HCT116 (cell line): ENCODE measurements around the gene SLC22A6. TPM values are rescaled to one million over a fixed set of nuclear protein-coding genes. Genes with fewer than 3 reads are reported as not detected.

Experiments
- ATAC-seq: fragments of 200-7000 bp; cut with Tn5 transposase; 2 replicates; pipeline ENCODE4 v1.9.1; 2020; ENCODE audit warnings: mild to moderate bottlenecking, moderate library complexity
- BruUV-seq: library from RNA; stranded (reverse); fragments of 400-500 nt; replicated peaks from 2 replicates; lab custom pipeline; 2021; lab: Mats Ljungman, UMichigan
- CTCF ChIA-PET: fragments of 300-600 bp; sonication (Branson Sonifier 250); formaldehyde crosslinking; loops from one replicate; lab custom pipeline; 2021; ENCODE audit warnings: antibody characterized with exemption; lab: Charles Lee
- POLR2A ChIA-PET: fragments of 300-600, 350-600 bp; sonication (Branson Sonifier 250); formaldehyde crosslinking; loops from one replicate; lab custom pipeline; 2021; ENCODE audit warnings: antibody characterized with exemption; lab: Charles Lee
- RAD21 ChIA-PET, 2 experiments: fragments of 300-600 bp; sonication (Branson Sonifier 250); formaldehyde crosslinking; loops; one replicate each; lab custom pipeline; 2023; ENCODE audit warnings: low total read pairs in 2 of 2; ENCODE audit not compliant: uncharacterized antibody in 2 of 2, unreplicated experiment in 2 of 2, low non-redundant PET in 1 of 2; lab: Charles Lee
- DNase-seq: peaks from one replicate; pipeline ENCODE4 v3.0.0-alpha.2; 2010; ENCODE audit warnings: low read depth, low spot score
- H2AFZ ChIP-seq: fragments of 200-600 bp; shearing (Covaris generic), sonication (generic); 2 replicates; pipeline ENCODE4 v1.6.1; 2017; ENCODE audit warnings: low read depth, mixed run types, mixed read lengths, antibody characterized with exemption, low read length; ENCODE audit not compliant: poor library complexity, severe bottlenecking
- H3K27ac ChIP-seq: 2 replicates; pipeline ENCODE4 v1.5.1; 2012; ENCODE audit warnings: low read depth, low read length
- H3K27me3 ChIP-seq: fragments of 200-600 bp; sonication (generic); 2 replicates; pipeline ENCODE4 v1.6.1; 2016; ENCODE audit warnings: mixed run types, low read length, mixed read lengths; ENCODE audit not compliant: insufficient read depth
- H3K36me3 ChIP-seq, 2 experiments: fragments of 200-500 bp in 1 of 2; fragments of 200-600 bp in 1 of 2; sonication (Bioruptor generic) in 1 of 2; sonication (generic) in 1 of 2; 2 replicates each; pipeline versions ENCODE4 v1.5.1 to v1.6.1; 2014 to 2016; ENCODE audit warnings: low read length in 2 of 2, inconsistent platforms in 1 of 2, mixed read lengths in 1 of 2, mixed run types in 1 of 2; ENCODE audit not compliant: insufficient read depth in 2 of 2, control insufficient read depth in 1 of 2
- H3K4me1 ChIP-seq, 2 experiments: fragments of 200-600 bp in 1 of 2; sonication (generic) in 1 of 2; 2 replicates each; pipeline versions ENCODE4 v1.5.1 to v1.6.1; 2012 to 2017; ENCODE audit warnings: low read length in 2 of 2, inconsistent platforms in 1 of 2, mild to moderate bottlenecking in 1 of 2, mixed read lengths in 1 of 2, mixed run types in 1 of 2, moderate library complexity in 1 of 2; ENCODE audit not compliant: insufficient read depth in 2 of 2, control insufficient read depth in 1 of 2
- H3K4me2 ChIP-seq: fragments of 200-600 bp; sonication (generic); 2 replicates; pipeline ENCODE4 v1.6.1; 2017; ENCODE audit warnings: mixed run types, low read length, mixed read lengths
- H3K4me3 ChIP-seq, 2 experiments: fragments of 200-600 bp in 1 of 2; sonication (generic) in 1 of 2; replicated peaks in 1 of 2; 2 replicates each; pipeline ENCODE4 v1.5.1; 2011 to 2016; ENCODE audit warnings: low read length in 2 of 2, control low read depth in 1 of 2, low read depth in 1 of 2, mild to moderate bottlenecking in 1 of 2, mixed read lengths in 1 of 2, mixed run types in 1 of 2
- H3K79me2 ChIP-seq: fragments of 200-600 bp; sonication (generic); 2 replicates; pipeline ENCODE4 v1.6.1; 2017; ENCODE audit warnings: mild to moderate bottlenecking, mixed run types, low read length, moderate library complexity, mixed read lengths; ENCODE audit not compliant: insufficient read depth
- H3K9ac ChIP-seq: fragments of 200-600 bp; sonication (generic); 2 replicates; pipeline ENCODE4 v1.6.1; 2016; ENCODE audit warnings: low read length, mixed read lengths
- H3K9me2 ChIP-seq: fragments of 200-600 bp; sonication (generic), shearing (Covaris generic); 2 replicates; pipeline ENCODE4 v1.6.1; 2017; ENCODE audit warnings: mixed run types, mild to moderate bottlenecking, moderate library complexity; ENCODE audit not compliant: insufficient read depth
- H3K9me3 ChIP-seq, 2 experiments: fragments of 200-500 bp in 1 of 2; fragments of 200-600 bp in 1 of 2; sonication (Bioruptor generic) in 1 of 2; sonication (generic) in 1 of 2; 2 replicates each; pipeline ENCODE4 v1.6.1; 2014 to 2017; ENCODE audit warnings: low read length in 2 of 2, mixed read lengths in 2 of 2, inconsistent platforms in 1 of 2, low read depth in 1 of 2, mild to moderate bottlenecking in 1 of 2, mixed run types in 1 of 2, moderate library complexity in 1 of 2; ENCODE audit not compliant: control insufficient read depth in 1 of 2, insufficient read depth in 1 of 2
- H4K20me1 ChIP-seq: fragments of 200-600 bp; sonication (generic), shearing (Covaris generic); 2 replicates; pipeline ENCODE4 v1.6.1; 2017; ENCODE audit warnings: mixed run types, mild to moderate bottlenecking, moderate library complexity; ENCODE audit not compliant: insufficient read depth
- ELF1 ChIP-seq: IDR thresholded peaks from 2 replicates; pipeline ENCODE4 v1.6.1; 2012; ENCODE audit warnings: low read depth, borderline replicate concordance
- EZH2 ChIP-seq: fragments of 200-600 bp; sonication (generic); IDR thresholded peaks from 2 replicates; pipeline ENCODE4 v1.6.1; 2017; ENCODE audit warnings: antibody characterized with exemption, mixed run types
- POLR2AphosphoS5 ChIP-seq: IDR thresholded peaks from 2 replicates; pipeline ENCODE4 v1.6.1; 2011; ENCODE audit warnings: mild to moderate bottlenecking, low read depth, low read length, moderate library complexity
- RAD21 ChIP-seq: IDR thresholded peaks from 2 replicates; pipeline ENCODE4 v1.6.1; 2012; ENCODE audit warnings: low read depth, mild to moderate bottlenecking
- SIN3A ChIP-seq: IDR thresholded peaks from 2 replicates; pipeline ENCODE4 v1.6.1; 2012; ENCODE audit warnings: low read depth
- ZNF274 ChIP-seq: fragments of 200-500 bp; sonication (Bioruptor generic); IDR thresholded peaks from 2 replicates; pipeline ENCODE4 v1.6.1; 2014; ENCODE audit warnings: mild to moderate bottlenecking, low read depth, low read length, inconsistent platforms
- intact Hi-C: fragments of 100-400 bp; cut with micrococcal nuclease; formaldehyde crosslinking; loops from 2 replicates; pipeline ENCODE4 v1.10.0; 2022
- total RNA-seq: library from RNA; stranded (reverse); gene quantifications from one replicate; pipeline ENCODE4 v1.2.1, GENCODE V29; 2021; ENCODE audit not compliant: unreplicated experiment

Gene SLC22A6
- total RNA-seq, 1 experiment from 2014 or later: not detected

GRCh38 chr11:62933750-62934495, 50.8 kb downstream of the SLC22A6 start:
- no peak overlapping the region for H2AFZ ChIP-seq
- no peaks in the 10 kb centered on the region for H3K79me2 ChIP-seq
- no peaks in the 10 kb centered on the region for H4K20me1 ChIP-seq
- ChIA-PET POLR2A (no interaction called here), RAD21 (no interaction called here), CTCF (no interaction called here)
- TF ChIP-seq EZH2 (no peak), ELF1 (no peak)
- no peaks in the 10 kb centered on the region for H3K9me3 ChIP-seq
- BruUV-seq: no TSS peak
- peaks cover 12 to 20% of the 10 kb centered on the region in 2 experiments for H3K4me1 ChIP-seq
- DNase-seq: no peak
- no peak overlapping the region for H3K4me2 ChIP-seq
- H3K27me3 ChIP-seq: no peaks in the 10 kb centered on the region
- no peak for ATAC-seq
- no peaks in the 10 kb centered on the region for H3K36me3 ChIP-seq
- no peak overlapping the region for H3K4me3 ChIP-seq
- H3K9ac ChIP-seq: no peak overlapping the region
- no peak overlapping the region for H3K27ac ChIP-seq
- intact Hi-C loops: loop anchor here (5.0 kb wide), 1 partner anchor 43 kb away; no protein-coding TSS in a partner anchor
- no peaks in the 10 kb centered on the region for H3K9me2 ChIP-seq

- H3K27ac ChIP-seq: no peak overlapping the region
- CTCF ChIA-PET: no interaction called here
- H3K4me2 ChIP-seq: no peak overlapping the region
- POLR2A ChIA-PET: no interaction called here
- H3K9ac ChIP-seq: no peak overlapping the region
- no peaks in the 10 kb centered on the region for H3K9me3 ChIP-seq
- TF ChIP-seq POLR2AphosphoS5 (no peak), RAD21 (no peak), SIN3A (no peak), EZH2 (no peak), ZNF274 (no peak)
- no peaks in the 10 kb centered on the region for H3K9me2 ChIP-seq
- no peak for ATAC-seq
- H3K36me3 ChIP-seq: no peaks in the 10 kb centered on the region
- no peak overlapping the region for H3K4me3 ChIP-seq
- BruUV-seq: no TSS peak
- no peak for DNase-seq
- H3K4me1 ChIP-seq: peaks cover 12 to 20% of the 10 kb centered on the region in 2 experiments
- RAD21 ChIA-PET: no interaction called here
- no peak overlapping the region for H2AFZ ChIP-seq
- H3K79me2 ChIP-seq: no peaks in the 10 kb centered on the region
- intact Hi-C loops: loop anchor here (5.0 kb wide), 1 partner anchor 44 kb away; no protein-coding TSS in a partner anchor
- no peaks in the 10 kb centered on the region for H3K27me3 ChIP-seq
- H4K20me1 ChIP-seq: no peaks in the 10 kb centered on the region
These were observed 51.5 kb downstream of the SLC22A6 start for GRCh38 chr11:62933285-62933684.
